ENCODE data around the gene LYRM4.

The LYRM4 gene

GRCh38 chr6:5219011-5219691 lies 41.6 kb downstream of the LYRM4 start:
- ATAC-seq (replicated peaks): no peak
- no peaks in the 10 kb centered on the region for H3K27me3 Mint-ChIP-seq
- no peaks in the 10 kb centered on the region for H3K9me3 Mint-ChIP-seq
- H3K36me3 Mint-ChIP-seq (ENCODE audit: insufficient read depth): no peaks in the 10 kb centered on the region
- no peak overlapping the region for H3K27ac Mint-ChIP-seq
- H3K4me3 Mint-ChIP-seq: no peak overlapping the region
- no peak for DNase-seq
- no peaks in the 10 kb centered on the region for H3K4me1 Mint-ChIP-seq (ENCODE audit: low read depth in 2 of 2)

- DNase-seq: no peak
- ATAC-seq (replicated peaks): no peak
- H3K27ac Mint-ChIP-seq: no peak overlapping the region
- H3K4me1 Mint-ChIP-seq (ENCODE audit: low read depth in 2 of 2): no peaks in the 10 kb centered on the region
- no peak overlapping the region for H3K4me3 Mint-ChIP-seq
- no peaks in the 10 kb centered on the region for H3K36me3 Mint-ChIP-seq (ENCODE audit: insufficient read depth)
- H3K9me3 Mint-ChIP-seq: no peaks in the 10 kb centered on the region
- no peaks in the 10 kb centered on the region for H3K27me3 Mint-ChIP-seq
Measured at GRCh38 chr6:5217356-5217755, 43.4 kb downstream of the LYRM4 start.

GRCh38 chr6:5215799-5216198 lies 45.0 kb downstream of the LYRM4 start:
- H3K27ac Mint-ChIP-seq: no peak overlapping the region
- no peak overlapping the region for H3K4me3 Mint-ChIP-seq
- DNase-seq (no peak), ATAC-seq (replicated peaks) (no peak)
- H3K9me3 Mint-ChIP-seq: no peaks in the 10 kb centered on the region
- no peaks in the 10 kb centered on the region for H3K27me3 Mint-ChIP-seq
- peaks cover 0 to 4% of the 10 kb centered on the region in 2 donors for H3K4me1 Mint-ChIP-seq (ENCODE audit: low read depth in 2 of 2)
- H3K36me3 Mint-ChIP-seq (ENCODE audit: insufficient read depth): no peaks in the 10 kb centered on the region

- ATAC-seq (replicated peaks): no peak
- H3K4me3 Mint-ChIP-seq: no peak overlapping the region
- H3K27ac Mint-ChIP-seq: no peak overlapping the region
- H3K4me1 Mint-ChIP-seq (ENCODE audit: low read depth in 2 of 2): peaks cover 0 to 4% of the 10 kb centered on the region in 2 donors
- H3K27me3 Mint-ChIP-seq: no peaks in the 10 kb centered on the region
- no peak for DNase-seq
- H3K36me3 Mint-ChIP-seq (ENCODE audit: insufficient read depth): no peaks in the 10 kb centered on the region
- H3K9me3 Mint-ChIP-seq: no peaks in the 10 kb centered on the region
Measured at GRCh38 chr6:5215159-5215558, 45.6 kb downstream of the LYRM4 start.

GRCh38 chr6:5214570-5215052 lies 46.1 kb downstream of the LYRM4 start:
- no peak overlapping the region for H3K27ac Mint-ChIP-seq
- DNase-seq: no peak
- H3K4me1 Mint-ChIP-seq (ENCODE audit: low read depth in 2 of 2): peaks cover 0 to 4% of the 10 kb centered on the region in 2 donors
- no peak overlapping the region for H3K4me3 Mint-ChIP-seq
- no peaks in the 10 kb centered on the region for H3K9me3 Mint-ChIP-seq
- no peak for ATAC-seq (replicated peaks)
- H3K36me3 Mint-ChIP-seq (ENCODE audit: insufficient read depth): no peaks in the 10 kb centered on the region
- H3K27me3 Mint-ChIP-seq: no peaks in the 10 kb centered on the region

GRCh38 chr6:5213836-5214235 lies 46.9 kb downstream of the LYRM4 start:
- Mint-ChIP-seq H3K27ac (no peak overlapping the region), H3K4me3 (no peak overlapping the region), H3K36me3 (ENCODE audit: insufficient read depth) (no peaks in the 10 kb centered on the region), H3K4me1 (ENCODE audit: low read depth in 2 of 2) (peaks cover 0 to 4% of the 10 kb centered on the region in 2 donors), H3K9me3 (no peaks in the 10 kb centered on the region), H3K27me3 (no peaks in the 10 kb centered on the region)
- no peak for DNase-seq
- no peak for ATAC-seq (replicated peaks)

GRCh38 chr6:5211492-5211891 lies 49.3 kb downstream of the LYRM4 start:
- no peaks in the 10 kb centered on the region for H3K9me3 Mint-ChIP-seq
- H3K27ac Mint-ChIP-seq: no peak overlapping the region
- DNase-seq: no peak
- H3K27me3 Mint-ChIP-seq: no peaks in the 10 kb centered on the region
- H3K4me1 Mint-ChIP-seq (ENCODE audit: low read depth in 2 of 2): peaks cover 0 to 4% of the 10 kb centered on the region in 2 donors
- H3K4me3 Mint-ChIP-seq: peak overlapping the region in 1 of 2 donors; percentile 26
- ATAC-seq (replicated peaks): no peak
- no peaks in the 10 kb centered on the region for H3K36me3 Mint-ChIP-seq (ENCODE audit: insufficient read depth)

GRCh38 chr6:5208471-5208971 lies 52.2 kb downstream of the LYRM4 start:
- Mint-ChIP-seq H3K27ac (no peak overlapping the region), H3K4me3 (no peak overlapping the region), H3K4me1 (ENCODE audit: low read depth in 2 of 2) (peaks cover 0 to 4% of the 10 kb centered on the region in 2 donors), H3K9me3 (no peaks in the 10 kb centered on the region), H3K27me3 (no peaks in the 10 kb centered on the region), H3K36me3 (ENCODE audit: insufficient read depth) (no peaks in the 10 kb centered on the region)
- ATAC-seq (replicated peaks): no peak
- no peak for DNase-seq

GRCh38 chr6:5208057-5208456 lies 52.7 kb downstream of the LYRM4 start:
- no peak overlapping the region for H3K4me3 Mint-ChIP-seq
- no peak for DNase-seq
- no peak overlapping the region for H3K27ac Mint-ChIP-seq
- no peaks in the 10 kb centered on the region for H3K27me3 Mint-ChIP-seq
- H3K9me3 Mint-ChIP-seq: no peaks in the 10 kb centered on the region
- peaks cover 0 to 4% of the 10 kb centered on the region in 2 donors for H3K4me1 Mint-ChIP-seq (ENCODE audit: low read depth in 2 of 2)
- no peak for ATAC-seq (replicated peaks)
- H3K36me3 Mint-ChIP-seq (ENCODE audit: insufficient read depth): no peaks in the 10 kb centered on the region

- Mint-ChIP-seq H3K4me1 (ENCODE audit: low read depth in 2 of 2) (peaks cover 0 to 4% of the 10 kb centered on the region in 2 donors), H3K27me3 (no peaks in the 10 kb centered on the region), H3K36me3 (ENCODE audit: insufficient read depth) (no peaks in the 10 kb centered on the region), H3K27ac (no peak overlapping the region), H3K9me3 (no peaks in the 10 kb centered on the region), H3K4me3 (no peak overlapping the region)
- DNase-seq (no peak), ATAC-seq (replicated peaks) (no peak)
Measured at GRCh38 chr6:5206920-5207561, 53.7 kb downstream of the LYRM4 start.

- Mint-ChIP-seq H3K36me3 (ENCODE audit: insufficient read depth) (no peaks in the 10 kb centered on the region), H3K9me3 (no peaks in the 10 kb centered on the region), H3K4me3 (no peak overlapping the region), H3K27me3 (no peaks in the 10 kb centered on the region), H3K4me1 (ENCODE audit: low read depth in 2 of 2) (no peaks in the 10 kb centered on the region), H3K27ac (no peak overlapping the region)
- ATAC-seq (replicated peaks) (no peak), DNase-seq (no peak)
Measured at GRCh38 chr6:5205877-5206850, 54.6 kb downstream of the LYRM4 start.

GRCh38 chr6:5205035-5205507 lies 55.7 kb downstream of the LYRM4 start:
- no peaks in the 10 kb centered on the region for H3K9me3 Mint-ChIP-seq
- no peaks in the 10 kb centered on the region for H3K27me3 Mint-ChIP-seq
- no peaks in the 10 kb centered on the region for H3K4me1 Mint-ChIP-seq (ENCODE audit: low read depth in 2 of 2)
- no peak for ATAC-seq (replicated peaks)
- H3K4me3 Mint-ChIP-seq: no peak overlapping the region
- no peaks in the 10 kb centered on the region for H3K36me3 Mint-ChIP-seq (ENCODE audit: insufficient read depth)
- no peak for DNase-seq
- no peak overlapping the region for H3K27ac Mint-ChIP-seq

GRCh38 chr6:5204376-5204775 lies 56.4 kb downstream of the LYRM4 start:
- Mint-ChIP-seq H3K27ac (no peak overlapping the region), H3K4me1 (ENCODE audit: low read depth in 2 of 2) (no peaks in the 10 kb centered on the region), H3K9me3 (no peaks in the 10 kb centered on the region), H3K36me3 (ENCODE audit: insufficient read depth) (no peaks in the 10 kb centered on the region), H3K4me3 (no peak overlapping the region), H3K27me3 (no peaks in the 10 kb centered on the region)
- ATAC-seq (replicated peaks) (no peak), DNase-seq (no peak)

All from effector memory CD8-positive, alpha-beta T cell (primary cell).